ENCODE results near the gene CCT8. TPM values are rescaled to one million over a fixed set of nuclear protein-coding genes. Genes with fewer than 3 reads are reported as not detected.

The CCT8 gene
- polyA plus RNA-seq, 3 donors = 71.9 to 173 (median 169) TPM

- H3K4me1 Mint-ChIP-seq = peaks cover 47% of the 10 kb centered on the region
- peak overlapping the region; percentile 82 for H3K4me2 ChIP-seq (replicated peaks; ENCODE audit: extremely low read depth, low read length, poor library complexity, severe bottlenecking)
- peaks cover 0 to 4% (median 0%) of the 10 kb centered on the region in 7 donors for H3K9me3 Mint-ChIP-seq
- no peak for DNase-seq
- peak overlapping the region; percentile 79 for H2AFZ ChIP-seq (ENCODE audit: insufficient read depth, low read depth, low read length, poor library complexity, severe bottlenecking)
- H3K27ac ChIP-seq (ENCODE audit: low read depth in 1 of 2, low read length in 2 of 2) = peak overlapping the region; percentile 89 to 96
- H3K27me3 ChIP-seq (ENCODE audit: control insufficient read depth in 2 of 2, insufficient read depth in 2 of 2, low read length in 2 of 2) = no peaks in the 10 kb centered on the region
- peaks cover 8 to 19% of the 10 kb centered on the region in 2 donors for H3K36me3 Mint-ChIP-seq
- H3K9me3 ChIP-seq (replicated peaks in 1 of 2; ENCODE audit: control insufficient read depth in 1 of 2, insufficient read depth in 1 of 2, low read length in 2 of 2) = no peaks in the 10 kb centered on the region
- H3K4me3 Mint-ChIP-seq = peak overlapping the region; percentile 99 to 100
- H3K4me3 ChIP-seq (replicated peaks in 1 of 3; ENCODE audit: low read depth in 2 of 3, low read length in 3 of 3) = peak overlapping the region; percentile 83 to 98 (median 89)
- H3K79me2 ChIP-seq (ENCODE audit: insufficient read depth, low read length) = peaks cover 50% of the 10 kb centered on the region
- peaks cover 0 to 2% (median 0%) of the 10 kb centered on the region in 3 donors for H3K27me3 Mint-ChIP-seq (ENCODE audit: low read depth in 3 of 3)
- H3K9ac ChIP-seq (ENCODE audit: insufficient read depth, low read length, poor library complexity, severe bottlenecking) = peak overlapping the region; percentile 89
- intact Hi-C loops (cut with micrococcal nuclease) = loop anchor here in 1 of 2 donors (5.0 kb wide), 1 partner anchor 293 kb away; no protein-coding TSS in a partner anchor
- peak overlapping the region; percentile 94 to 99 (median 98) for H3K27ac Mint-ChIP-seq
- peaks cover 45 to 58% of the 10 kb centered on the region in 2 donors for H3K4me1 ChIP-seq (ENCODE audit: control insufficient read depth in 1 of 2, insufficient read depth in 2 of 2, low read length in 2 of 2)
- 0% methylated on average over 1 of the region's 9 CpGs for WGBS (ENCODE audit: insufficient coverage)
- peaks cover 7 to 13% of the 10 kb centered on the region in 2 donors for H3K36me3 ChIP-seq (replicated peaks in 1 of 2; ENCODE audit: control insufficient read depth in 1 of 2, insufficient read depth in 2 of 2, low read length in 2 of 2)
- H4K20me1 ChIP-seq (ENCODE audit: insufficient read depth, low read length) = peaks cover 29% of the 10 kb centered on the region
- TF ChIP-seq, protein P1, sequence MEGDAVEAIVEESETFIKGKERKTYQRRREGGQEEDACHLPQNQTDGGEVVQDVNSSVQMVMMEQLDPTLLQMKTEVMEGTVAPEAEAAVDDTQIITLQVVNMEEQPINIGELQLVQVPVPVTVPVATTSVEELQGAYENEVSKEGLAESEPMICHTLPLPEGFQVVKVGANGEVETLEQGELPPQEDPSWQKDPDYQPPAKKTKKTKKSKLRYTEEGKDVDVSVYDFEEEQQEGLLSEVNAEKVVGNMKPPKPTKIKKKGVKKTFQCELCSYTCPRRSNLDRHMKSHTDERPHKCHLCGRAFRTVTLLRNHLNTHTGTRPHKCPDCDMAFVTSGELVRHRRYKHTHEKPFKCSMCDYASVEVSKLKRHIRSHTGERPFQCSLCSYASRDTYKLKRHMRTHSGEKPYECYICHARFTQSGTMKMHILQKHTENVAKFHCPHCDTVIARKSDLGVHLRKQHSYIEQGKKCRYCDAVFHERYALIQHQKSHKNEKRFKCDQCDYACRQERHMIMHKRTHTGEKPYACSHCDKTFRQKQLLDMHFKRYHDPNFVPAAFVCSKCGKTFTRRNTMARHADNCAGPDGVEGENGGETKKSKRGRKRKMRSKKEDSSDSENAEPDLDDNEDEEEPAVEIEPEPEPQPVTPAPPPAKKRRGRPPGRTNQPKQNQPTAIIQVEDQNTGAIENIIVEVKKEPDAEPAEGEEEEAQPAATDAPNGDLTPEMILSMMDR (IDR thresholded peaks at IDR 0.05) = no peak
Observed at GRCh38 chr21:29074007-29074376, 544 bp upstream of the CCT8 start.

- DNase-seq = no peak
- TF ChIP-seq, protein P1 (IDR thresholded peaks at IDR 0.05) = no peak
- intact Hi-C loops (cut with micrococcal nuclease) = loop anchor here in 1 of 2 donors (5.0 kb wide), 1 partner anchor 294 kb away; no protein-coding TSS in a partner anchor
- H3K9me3 Mint-ChIP-seq = peaks cover 0 to 4% (median 0%) of the 10 kb centered on the region in 7 donors
- H2AFZ ChIP-seq (ENCODE audit: insufficient read depth, low read depth, low read length, poor library complexity, severe bottlenecking) = peak overlapping the region; percentile 82
- H3K9me3 ChIP-seq (replicated peaks in 1 of 2; ENCODE audit: control insufficient read depth in 1 of 2, insufficient read depth in 1 of 2, low read length in 2 of 2) = no peaks in the 10 kb centered on the region
- H3K36me3 ChIP-seq (replicated peaks in 1 of 2; ENCODE audit: control insufficient read depth in 1 of 2, insufficient read depth in 2 of 2, low read length in 2 of 2) = peaks cover 17 to 23% of the 10 kb centered on the region in 2 donors
- peak overlapping the region; percentile 89 for H3K9ac ChIP-seq (ENCODE audit: insufficient read depth, low read length, poor library complexity, severe bottlenecking)
- H3K4me1 ChIP-seq (ENCODE audit: control insufficient read depth in 1 of 2, insufficient read depth in 2 of 2, low read length in 2 of 2) = peaks cover 35 to 47% of the 10 kb centered on the region in 2 donors
- H3K4me3 ChIP-seq (replicated peaks in 1 of 3; ENCODE audit: low read depth in 2 of 3, low read length in 3 of 3) = peak overlapping the region; percentile 83 to 98 (median 89)
- peak overlapping the region; percentile 82 for H3K4me2 ChIP-seq (replicated peaks; ENCODE audit: extremely low read depth, low read length, poor library complexity, severe bottlenecking)
- WGBS (ENCODE audit: insufficient coverage) = 0% methylated on average over 12 of the region's 13 CpGs
- H3K4me3 Mint-ChIP-seq = peak overlapping the region; percentile 99 to 100
- peak overlapping the region; percentile 94 to 99 (median 98) for H3K27ac Mint-ChIP-seq
- peaks cover 0 to 2% (median 0%) of the 10 kb centered on the region in 3 donors for H3K27me3 Mint-ChIP-seq (ENCODE audit: low read depth in 3 of 3)
- no peaks in the 10 kb centered on the region for H3K27me3 ChIP-seq (ENCODE audit: control insufficient read depth in 2 of 2, insufficient read depth in 2 of 2, low read length in 2 of 2)
- peaks cover 29% of the 10 kb centered on the region for H4K20me1 ChIP-seq (ENCODE audit: insufficient read depth, low read length)
- peaks cover 37% of the 10 kb centered on the region for H3K4me1 Mint-ChIP-seq
- H3K36me3 Mint-ChIP-seq = peaks cover 17 to 28% of the 10 kb centered on the region in 2 donors
- peak overlapping the region; percentile 89 to 96 for H3K27ac ChIP-seq (ENCODE audit: low read depth in 1 of 2, low read length in 2 of 2)
- H3K79me2 ChIP-seq (ENCODE audit: insufficient read depth, low read length) = peaks cover 60% of the 10 kb centered on the region
Observed at GRCh38 chr21:29072873-29073221, 601 bp downstream of the CCT8 start.
